NCI-H510A treated with DMSO at 0.1 percent for 48 hours (cell line): ENCODE results near the gene SHISAL1.

Experiments
- DNase-seq: peaks from one replicate; lab custom pipeline; 2025; lab: John Stamatoyannopoulos, UW

Gene SHISAL1

DNA sequence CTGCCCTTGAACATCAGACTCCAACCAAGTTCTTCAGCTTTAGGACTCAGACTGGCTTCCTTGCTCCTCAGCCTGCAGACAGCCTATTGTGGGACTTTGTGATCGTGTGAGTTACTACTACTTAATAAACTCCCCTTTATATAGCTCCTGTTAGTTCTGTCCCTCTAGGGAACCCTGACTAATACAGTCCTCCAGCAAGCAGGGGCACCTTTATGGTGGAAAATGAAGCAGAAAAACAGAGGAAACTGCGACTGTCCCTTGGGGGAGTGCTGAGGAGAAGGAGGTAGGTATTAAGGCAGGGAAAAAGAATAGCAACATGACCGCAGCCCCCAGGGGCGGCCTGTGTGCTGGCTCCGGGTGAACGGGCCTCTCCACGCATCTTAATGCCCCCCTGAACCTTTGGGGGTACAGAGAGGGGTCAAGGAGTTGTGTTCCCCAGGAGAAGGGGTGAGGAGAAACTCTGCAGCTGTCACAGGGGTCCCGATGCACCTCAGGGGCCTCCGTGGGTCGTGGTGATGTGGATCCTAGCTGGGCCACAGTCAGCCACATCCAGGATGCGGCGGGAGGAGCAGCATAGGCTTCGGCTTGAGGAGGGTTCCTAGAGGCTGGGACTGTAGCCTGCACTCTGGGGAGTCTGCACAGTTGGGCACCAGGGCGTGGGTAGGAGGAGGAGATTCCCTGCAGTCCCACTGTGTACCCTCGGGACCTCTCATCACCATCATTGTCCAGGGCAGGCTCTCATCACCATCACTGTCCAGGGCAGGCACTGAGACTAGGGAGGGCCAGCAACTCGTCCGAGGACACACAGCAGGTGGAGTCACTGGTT is 34.3 kb downstream of the SHISAL1 start:
- no peak for DNase-seq

DNA sequence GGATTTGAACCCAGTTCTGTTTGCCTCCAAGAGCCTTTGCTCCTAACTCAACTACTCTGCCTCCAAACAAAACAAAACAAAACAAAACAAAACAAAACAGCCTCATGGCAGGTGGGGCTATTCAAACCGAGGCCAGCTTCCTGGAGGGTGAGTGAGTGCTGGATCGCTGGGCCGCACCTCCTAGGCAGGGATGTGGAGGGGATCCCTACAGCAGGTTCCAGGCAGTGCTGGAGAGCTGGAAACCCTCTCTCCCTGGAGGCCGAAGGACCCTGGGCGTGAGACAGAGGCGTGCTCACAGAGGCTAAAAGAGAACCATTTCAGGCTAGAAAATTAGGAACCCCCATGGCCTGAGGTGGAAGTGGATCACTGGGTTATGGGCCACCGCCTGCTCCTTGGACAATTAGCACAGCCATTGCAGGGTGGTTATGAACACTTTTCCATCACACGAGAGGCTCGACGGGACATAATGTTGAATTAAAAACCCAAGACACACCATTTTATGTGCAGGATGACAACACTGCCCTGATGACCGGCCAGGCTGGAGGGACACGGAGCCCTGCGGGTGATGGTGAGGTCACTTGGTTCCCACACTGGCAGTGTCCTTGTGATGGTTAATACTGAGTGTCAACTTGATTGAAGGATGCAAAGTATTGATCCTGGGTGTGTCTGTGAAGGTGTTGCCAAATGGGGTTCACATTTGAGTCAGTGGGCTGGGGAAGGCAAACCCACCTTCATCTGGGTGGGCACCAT is 35.2 kb downstream of the SHISAL1 start:
- no peak for DNase-seq

DNA sequence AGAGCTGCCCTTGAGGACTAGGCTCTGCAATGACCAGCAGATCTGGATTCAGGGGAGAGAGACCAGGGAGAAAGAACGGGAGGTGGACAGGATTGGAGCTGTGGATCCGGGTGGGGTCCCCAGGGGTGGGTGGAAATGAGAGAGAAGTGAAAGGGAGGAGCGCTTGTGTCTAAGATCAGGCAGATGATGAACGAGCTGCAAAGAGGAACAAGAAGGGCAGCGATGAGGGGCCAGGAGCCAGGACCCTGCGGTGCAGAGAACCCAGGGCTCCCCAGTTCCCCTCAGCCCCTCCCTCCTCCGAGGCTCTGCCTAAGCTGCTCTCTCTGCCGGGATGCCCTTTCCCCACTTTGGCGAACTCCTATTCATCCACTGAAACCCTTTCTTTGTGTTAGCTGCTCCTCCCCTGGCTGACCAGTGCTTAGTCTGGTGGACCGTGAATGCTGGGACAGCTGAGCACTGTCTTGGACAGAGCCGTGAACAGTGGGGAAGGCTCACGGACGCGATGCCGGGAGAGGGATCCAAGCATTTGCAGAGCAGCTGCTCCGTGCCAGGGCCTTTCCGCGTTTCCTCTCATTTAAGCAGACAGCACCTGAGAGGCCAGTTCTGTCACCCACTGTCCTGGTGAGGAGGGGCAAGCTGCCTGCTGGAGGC is 35.9 kb downstream of the SHISAL1 start:
- no peak for DNase-seq

DNA sequence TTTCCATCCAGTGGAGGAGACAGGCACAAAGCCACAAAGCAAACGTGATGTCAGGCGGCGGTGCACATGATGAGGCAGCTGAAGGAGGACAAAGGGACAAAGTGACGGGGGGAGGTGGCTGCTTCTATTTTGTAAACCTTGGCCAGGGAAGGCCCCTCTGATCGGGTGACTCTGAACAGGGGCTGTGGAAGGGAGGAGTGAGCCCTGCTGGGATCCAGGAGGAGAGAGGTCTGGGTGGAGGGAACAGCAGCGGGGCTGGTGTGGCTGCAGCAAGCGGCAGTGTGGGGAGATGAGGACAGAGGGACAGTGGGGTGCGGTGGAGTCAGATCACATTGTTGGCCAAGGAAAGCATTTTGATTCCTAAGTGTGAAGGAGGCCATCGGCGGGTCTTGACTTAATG is 36.7 kb downstream of the SHISAL1 start:
- no peak for DNase-seq

DNA sequence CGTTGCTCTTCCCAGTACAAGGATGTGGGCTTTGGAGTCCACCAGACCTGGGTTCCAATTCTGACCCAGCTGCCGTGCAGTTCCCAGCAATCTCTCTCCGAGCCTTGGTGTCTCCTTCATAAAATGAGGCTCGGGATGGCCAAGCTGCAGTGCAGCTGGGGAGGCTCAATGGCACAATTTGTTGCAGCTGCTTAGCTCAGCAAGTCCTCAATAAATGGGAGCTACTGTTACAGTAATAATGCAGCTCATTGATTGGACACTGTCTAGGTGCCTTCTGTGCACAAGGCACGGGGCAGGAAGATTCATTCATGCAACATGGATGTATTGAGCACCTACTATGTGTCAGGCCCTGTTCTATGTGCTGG is 37.1 kb downstream of the SHISAL1 start:
- DNase-seq, result no peak

DNA sequence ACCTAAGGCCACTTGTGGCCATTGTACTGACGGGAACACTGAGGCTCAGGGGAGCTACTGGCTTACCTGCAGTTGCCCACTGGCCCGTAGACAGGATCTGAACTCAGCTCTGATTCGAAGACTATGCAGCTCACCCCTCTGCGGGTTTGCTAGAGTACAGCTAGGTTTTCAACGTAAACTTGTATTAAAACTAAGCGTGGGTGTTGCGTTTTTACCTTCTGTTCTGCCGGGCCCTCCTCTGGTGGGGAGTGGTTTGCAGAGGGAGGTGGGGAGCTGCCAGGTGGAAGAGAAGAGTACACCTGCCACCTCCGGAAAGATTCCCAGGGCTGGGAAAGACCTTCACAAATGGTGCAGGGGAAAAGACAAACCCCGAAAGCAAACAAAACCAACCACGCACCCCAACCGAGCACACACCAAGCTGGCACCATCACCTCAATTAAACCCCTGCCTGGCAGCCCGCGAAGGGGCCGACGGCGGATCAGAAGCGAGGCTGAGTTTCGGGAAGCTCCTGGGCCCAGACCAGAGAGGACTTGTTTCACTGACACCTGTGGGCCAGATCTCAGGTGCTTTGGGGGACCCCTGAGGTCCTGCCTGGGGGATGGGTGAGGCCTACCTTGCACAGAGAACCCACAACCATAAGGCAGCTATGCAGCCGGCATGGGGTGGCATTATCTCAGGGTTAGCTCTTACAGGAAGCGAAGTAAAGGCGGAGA is 37.7 kb downstream of the SHISAL1 start:
- DNase-seq, result no peak

DNA sequence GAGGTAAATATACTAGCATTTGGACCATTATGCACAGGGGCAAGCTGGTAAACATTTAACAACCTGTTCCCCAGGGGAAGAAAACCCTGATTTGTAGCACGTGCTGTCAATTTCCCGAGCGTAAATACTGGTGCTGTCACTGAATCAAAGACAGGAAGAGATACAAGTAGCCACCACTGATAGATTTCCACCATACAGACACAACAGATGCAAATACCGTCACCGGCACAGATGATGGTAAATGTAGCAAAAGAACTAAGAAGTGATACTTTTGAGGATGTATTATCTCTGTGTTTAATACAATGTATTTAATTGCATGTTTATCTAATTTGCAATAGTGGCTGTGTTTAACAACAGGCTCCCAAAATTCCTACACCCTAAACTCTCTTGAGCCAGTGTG is 39.6 kb downstream of the SHISAL1 start:
- DNase-seq, result no peak

DNA sequence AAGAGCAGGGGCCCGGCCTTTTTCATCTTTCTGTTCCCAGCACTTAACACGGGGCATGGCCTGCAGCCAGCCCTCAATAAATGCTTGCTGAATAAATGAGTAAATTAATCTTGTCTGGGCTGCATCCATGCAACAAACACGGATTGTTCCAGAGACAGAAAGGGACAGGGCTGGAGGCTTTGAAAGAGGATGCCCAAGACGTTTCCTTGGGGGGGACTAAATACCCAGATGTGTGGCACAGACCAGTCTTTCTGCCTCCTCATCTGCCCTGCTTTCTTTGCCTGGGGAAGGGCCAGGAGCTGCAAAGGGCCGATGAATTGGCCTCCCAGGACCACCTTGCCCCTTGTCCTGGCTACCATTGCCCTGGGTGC is 40.4 kb downstream of the SHISAL1 start:
- DNase-seq, result no peak

DNA sequence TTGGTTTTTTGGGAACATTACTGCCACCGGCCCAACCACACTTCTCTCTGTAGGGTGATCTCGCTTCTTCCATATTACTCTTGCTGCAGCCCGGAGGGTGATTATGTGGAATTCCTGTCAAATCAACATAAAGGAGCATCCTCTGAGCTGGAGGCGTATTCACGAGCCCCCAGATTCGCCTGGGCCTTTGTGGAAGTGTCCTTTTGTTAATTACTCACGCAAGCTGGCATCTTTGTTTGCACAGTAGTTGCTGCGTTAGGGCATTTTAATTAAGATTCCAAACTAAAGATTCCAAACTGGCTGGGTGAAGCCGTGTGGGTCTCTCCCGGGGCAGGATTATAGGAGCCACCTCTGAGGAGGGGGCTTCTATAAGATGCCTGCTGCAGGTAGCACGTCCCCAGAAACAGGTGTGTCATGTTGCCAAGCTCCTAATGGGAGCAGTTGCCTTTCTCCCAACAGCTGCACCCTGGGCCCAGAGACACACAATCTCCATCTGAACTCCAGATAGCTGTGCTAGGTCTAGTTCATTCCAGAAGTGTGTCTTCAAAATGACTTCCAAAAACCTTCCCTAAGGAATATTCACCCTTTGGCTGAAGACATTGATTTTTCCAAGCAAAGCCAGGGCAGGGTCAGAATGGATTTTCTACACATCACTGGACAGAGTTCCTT is 40.9 kb downstream of the SHISAL1 start:
- DNase-seq, result no peak

DNA sequence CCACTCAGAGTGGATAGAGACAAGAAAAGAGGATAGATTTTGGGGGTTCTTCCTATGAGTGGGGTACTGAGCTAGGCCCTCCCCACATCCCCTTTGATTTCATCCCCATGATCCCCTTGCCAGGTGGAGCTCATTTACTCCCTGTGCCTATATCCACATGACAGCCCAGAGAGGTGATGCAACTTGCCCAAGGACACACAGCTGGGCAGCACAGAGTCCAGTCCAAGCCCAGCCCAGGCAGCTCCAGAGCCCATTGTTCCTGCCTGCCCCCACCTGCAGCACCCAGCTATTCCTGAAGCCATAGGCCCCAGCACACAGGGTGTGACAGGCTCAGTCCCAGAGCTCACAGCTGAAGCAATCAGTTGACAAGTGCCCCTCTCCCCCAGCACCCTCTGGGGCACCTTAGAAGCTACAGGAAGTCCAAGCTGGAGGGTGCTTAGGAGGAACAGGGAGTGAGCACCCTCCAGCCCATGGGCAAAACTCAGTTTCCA is 41.7 kb downstream of the SHISAL1 start:
- DNase-seq, result no peak

DNA sequence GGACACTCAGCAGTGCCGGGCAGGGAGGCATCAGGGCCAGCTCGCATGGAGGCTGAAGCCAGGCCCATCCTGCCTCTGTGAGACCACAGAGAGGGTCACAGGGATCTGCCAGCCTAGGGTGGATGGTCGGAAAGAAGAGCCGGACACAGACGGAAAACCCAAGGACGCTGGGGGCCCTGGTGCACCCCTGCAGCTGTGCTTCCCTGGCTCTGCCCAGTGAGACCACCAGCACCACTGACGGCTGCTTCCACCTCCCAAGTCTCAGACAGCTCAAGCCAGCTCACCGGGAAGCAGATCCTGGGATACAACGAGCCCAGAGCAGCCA is 42.2 kb downstream of the SHISAL1 start:
- no peak for DNase-seq

DNA sequence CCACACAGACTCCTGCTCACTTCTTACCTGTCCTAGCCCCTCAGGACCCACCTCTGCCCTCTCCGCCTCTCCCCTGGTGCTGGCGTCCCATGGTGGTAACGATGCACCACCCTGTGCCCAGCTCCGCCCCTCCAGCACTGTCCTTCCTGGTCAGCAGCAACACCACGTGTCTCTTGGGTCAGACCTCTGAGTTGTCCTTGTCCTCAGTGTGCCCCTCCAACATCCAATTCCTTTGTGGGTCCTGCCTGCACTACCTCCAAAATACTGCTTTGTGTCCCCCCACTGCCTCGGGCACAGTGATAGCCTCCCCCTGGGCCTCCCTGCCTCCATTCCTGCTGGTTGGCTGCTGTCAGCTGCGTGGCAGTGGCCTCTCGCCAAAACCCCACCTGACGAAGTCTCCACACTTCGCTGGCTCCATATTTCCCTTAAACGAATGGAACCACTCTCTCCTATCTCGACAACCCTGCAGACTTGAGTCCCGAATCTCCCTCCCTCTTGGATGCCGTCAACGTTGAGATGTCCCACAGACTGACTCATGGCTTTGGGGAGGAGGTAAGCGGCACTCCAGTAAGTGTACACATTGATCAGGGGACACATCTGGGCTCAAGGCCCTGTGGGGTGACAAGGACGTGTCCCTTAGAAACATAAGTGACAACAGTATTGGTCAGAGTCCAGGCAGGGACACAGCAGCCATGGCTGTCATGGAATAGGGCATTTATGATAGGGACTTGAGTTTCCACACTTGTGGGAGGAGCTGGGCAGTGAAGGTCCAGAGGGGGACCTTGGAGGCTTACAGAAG is 42.8 kb downstream of the SHISAL1 start:
- no peak for DNase-seq

DNA sequence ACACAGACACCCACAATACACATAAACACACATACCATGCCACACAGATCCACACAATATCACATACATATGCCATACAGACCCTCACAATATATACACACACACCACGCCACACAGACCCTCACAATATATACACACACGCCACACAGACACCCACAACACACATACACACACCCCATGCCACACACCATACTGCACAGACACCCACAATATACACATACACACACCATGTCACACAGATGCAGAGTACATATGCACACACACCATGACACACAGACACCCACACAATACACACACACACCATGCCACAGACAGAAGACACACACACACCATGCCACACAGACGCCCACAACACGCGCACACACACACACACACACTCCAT is 43.6 kb downstream of the SHISAL1 start:
- no peak for DNase-seq

DNA sequence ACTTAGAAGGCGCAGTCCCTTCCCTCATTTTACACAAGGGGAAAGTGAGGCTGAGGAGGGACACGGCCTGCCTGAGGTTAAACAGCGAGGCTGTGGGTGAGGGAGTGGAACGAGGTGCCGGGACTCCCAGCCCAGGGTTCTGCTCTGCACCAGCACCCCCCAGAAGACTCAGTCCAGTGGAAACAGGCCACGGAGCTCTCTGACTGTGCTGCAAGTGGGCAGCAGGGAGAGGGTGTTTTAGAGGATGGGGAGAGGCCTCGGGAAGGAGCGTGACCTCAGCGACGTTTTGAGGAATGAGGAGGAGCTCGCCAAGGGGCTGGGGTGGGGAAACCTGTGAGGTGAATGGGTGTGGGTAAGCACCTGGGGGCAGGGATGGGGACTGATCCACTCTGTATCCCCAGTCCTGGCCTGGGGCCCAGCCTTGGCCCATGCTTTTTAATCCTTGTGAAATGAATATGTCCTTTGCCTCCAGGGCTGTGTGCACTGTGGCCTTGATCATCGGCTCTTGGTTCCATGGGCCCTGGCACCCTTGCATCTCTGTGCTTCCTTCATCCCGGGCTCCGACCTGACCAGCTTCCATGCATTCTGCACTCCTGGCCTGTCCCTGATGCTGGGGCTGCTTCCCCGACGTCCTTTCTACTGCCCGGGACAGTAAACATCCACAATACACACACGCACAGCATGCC is 44.2 kb downstream of the SHISAL1 start:
- no peak for DNase-seq

DNA sequence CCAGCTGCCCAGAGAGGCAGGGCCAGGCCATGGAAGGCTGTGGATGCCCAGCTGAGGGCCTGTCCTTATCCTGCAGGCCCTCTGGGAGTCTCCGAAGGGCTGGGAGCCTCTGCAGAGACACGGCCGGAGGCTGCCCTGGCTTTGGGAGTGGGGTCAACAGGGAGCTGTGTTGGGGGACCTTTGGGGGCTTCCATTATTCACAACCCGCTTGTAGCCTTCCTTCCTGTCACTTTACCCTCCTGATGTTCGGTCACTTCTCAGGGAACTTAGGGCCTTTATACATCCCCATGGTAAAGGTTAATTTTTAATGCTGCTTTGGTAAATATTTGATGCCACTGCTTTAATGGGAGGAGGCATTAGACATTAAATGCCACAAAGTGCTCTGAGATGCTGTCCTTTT is 44.9 kb downstream of the SHISAL1 start:
- DNase-seq, result no peak

DNA sequence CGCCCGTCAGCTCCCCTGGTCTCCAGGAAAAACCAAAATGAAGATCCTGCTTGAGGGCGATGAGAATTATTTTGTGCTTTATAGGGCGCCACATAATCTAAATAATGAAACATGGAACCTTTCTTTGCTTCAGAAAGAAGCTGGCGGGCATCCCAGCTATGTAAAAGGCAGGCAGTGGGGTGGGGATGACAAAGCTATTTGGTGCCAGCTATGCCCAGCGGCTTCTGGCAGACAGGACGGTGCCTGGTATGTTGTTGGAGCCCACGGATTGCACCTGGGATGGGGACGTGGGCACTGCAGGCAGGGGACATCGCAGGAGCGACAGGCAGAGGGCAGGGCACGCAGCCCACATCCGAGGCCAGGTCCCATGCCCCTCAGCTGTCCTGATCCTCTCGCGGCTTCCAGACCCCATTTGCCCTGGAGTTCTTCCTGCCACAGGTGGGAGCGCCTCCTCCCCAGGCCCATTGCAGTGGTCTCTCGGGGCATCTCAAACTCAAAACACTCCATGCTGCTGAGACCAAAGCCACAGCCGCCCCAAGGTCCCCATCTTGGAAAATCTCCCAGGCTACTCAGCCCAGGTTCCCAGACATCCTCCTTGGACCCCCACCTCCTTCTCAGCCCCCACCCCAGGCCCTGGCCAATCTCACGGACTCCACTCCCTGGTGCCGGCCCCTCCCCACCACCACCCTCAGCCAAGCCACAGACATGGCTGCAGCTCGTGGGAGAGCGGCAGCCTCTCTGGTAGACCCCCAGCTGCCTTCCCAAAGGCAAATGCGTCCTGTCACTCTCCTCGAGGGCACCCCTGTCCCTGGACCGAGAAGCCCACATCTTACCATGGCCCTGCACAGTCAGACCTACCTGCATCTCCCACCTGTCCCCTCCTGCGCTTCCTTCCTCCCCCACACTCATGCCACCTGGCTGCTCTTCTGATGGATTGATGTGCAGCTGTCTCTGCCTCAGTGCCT is 45.7 kb downstream of the SHISAL1 start:
- DNase-seq, result no peak

DNA sequence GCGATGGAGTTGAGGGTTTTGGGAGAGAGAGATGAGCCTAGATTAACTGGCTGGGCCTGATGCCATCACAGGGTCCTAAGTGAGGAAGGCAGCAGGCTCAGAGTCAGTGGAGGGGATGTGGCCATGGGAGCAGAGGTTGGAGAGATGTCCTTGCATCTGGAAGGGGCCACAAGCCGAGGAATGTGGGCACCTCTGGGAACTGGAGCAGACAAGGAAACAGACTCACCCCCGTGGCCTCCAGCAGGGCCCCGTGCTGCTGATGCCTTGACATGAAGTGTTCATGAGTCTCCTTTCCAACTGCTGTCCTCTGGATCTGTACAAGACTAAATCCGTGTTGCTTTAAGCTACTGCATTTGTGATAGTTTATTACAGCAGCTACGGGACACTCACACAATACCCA is 49.2 kb downstream of the SHISAL1 start:
- DNase-seq, result no peak

DNA sequence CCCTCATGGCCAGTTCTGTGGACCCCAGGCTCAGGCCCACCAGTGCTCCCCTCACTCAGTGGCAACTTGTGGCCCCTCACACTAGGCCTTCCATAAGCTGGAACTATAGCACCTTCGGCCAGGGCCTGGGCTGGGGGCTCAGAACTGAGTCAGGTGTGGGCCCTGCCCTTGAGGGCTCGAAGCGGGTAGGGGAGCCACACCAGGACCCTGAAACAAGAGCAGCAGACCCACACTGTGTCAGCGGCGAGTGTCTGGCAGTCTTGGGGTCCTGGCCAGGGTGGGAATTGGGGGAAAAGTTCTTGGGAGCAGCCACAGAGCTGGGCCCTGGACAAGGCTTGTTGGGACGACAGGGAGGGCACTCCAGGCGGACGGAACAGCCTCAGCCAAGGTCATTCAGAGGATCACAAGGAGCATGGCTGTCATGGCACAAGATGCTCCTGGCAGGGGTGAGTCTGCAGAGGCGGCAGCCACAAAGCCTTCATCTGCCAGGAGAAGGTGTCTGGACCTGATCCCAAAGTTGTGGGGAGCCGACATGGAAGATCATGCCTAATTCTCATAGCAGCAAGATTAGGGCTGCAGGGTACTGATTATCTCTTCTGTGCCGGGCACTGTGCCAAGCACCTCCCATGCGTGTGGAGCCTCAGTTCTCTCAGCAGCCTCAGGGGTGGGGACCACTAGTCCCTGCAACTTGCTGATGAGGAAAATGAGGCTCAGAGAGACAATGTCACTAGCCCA is 50.7 kb downstream of the SHISAL1 start:
- DNase-seq, result peak; percentile 8
